Measurements from ENCODE around the gene BBX.
"Not testable (repeated sequence)": the region's sequence is repeated elsewhere in the genome, so short reads cannot be mapped to it uniquely, and the experiment has no call there.

The BBX gene

DNA sequence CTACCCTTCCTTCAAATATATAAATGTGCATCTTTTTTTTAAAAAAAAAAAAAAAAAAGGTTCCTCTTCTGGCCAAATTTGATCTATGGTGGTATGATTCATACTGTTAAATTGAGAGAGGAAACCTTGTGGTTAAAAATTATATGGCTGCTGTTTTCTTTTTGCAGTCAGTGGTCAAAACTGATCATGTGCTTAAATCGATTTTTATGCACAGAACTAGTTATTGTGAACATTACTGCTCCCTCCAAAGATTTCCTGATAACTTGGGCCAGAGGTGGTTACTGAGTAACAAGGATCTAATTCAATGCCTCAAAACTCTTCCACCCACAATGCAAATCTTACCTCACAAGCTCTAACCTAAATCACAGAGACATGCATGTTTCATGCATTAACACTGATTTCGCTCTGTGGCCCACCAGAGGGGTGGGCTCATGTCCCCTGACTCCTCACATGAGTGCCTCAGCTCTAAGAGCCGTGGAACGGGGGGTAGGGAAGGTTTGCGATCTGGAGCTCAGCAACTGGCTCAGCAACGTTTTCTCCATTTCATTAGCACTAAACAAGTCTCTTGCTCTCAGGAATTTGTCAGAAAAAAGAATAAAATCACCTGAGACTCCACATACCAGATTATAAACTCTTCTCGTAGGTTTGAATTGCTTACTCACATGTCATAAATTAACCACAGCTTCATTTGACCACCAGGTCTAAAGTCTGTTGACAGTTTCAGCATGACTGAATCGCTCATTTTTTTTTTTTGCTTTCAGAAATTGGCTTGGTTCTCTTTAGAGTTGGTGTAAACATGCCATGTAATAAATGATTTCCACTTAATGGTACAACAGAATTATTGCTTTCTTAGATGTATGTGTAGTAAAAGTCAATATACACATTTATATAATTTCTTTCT, 287.7 kb downstream of the BBX start:
- DNase-seq: no peak

DNA sequence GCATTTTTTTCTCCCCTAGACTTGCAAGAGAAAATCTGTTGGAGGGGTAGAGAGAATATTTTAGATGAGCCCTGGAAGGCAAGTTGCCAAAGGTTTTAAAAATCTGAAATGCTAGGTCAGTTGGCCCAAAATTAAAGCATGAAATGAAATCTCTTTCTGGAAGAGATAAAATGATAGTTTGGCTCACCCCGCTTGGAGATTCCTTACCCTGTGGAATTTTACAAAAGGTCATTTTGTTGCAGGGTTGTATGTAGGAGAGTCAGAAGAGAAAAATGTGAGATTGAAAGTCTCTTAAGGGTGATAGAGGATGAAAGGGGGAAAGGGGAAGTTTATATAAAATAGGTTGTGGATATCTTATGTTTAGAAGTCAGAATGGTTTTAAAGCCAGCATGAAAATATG, 290.3 kb downstream of the BBX start:
- no peak for DNase-seq

DNA sequence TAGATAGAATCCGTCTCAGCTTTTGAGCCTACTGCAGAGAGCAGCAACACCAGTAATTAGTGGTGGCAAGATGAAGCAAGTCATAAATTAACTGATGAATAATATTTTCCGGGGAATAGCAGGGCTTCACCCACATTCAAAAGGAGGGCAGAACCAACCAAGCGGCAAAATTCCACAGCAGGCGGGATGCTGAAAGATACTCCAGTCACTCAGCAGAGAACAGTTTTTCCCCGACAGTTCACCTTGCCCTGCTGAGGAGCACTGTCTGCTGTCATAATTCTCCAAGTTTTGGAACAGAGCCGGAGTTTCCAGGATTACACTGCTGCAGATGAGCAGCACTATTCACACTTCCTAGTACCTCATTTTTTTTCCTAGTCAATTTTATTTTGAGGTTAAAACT, 293.3 kb downstream of the BBX start:
- no peak for DNase-seq

- no peak for DNase-seq
Measured at GRCh38 chr3:107817076-107817475, 294.3 kb downstream of the BBX start.

GRCh38 chr3:107818025-107818424, 295.3 kb downstream of the BBX start:
- DNase-seq: no peak

DNA sequence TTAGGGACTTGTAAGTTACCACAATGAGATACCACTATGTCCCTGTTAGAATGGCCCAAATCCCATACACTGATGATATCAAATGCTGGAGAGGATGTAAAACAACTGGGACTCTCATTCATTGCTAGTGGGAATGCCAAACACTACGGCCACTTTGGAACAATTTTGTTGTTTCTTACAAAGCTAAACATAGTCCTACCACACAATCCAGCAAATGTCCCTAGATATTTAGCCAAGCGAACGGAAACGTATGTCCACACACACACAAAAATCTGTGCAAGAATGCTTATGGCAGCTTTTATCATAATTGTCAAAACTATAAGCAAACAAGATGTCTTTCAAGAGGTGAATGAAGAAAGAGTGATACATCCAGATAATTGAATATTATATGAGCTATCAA, 296.9 kb downstream of the BBX start:
- no peak for DNase-seq

DNA sequence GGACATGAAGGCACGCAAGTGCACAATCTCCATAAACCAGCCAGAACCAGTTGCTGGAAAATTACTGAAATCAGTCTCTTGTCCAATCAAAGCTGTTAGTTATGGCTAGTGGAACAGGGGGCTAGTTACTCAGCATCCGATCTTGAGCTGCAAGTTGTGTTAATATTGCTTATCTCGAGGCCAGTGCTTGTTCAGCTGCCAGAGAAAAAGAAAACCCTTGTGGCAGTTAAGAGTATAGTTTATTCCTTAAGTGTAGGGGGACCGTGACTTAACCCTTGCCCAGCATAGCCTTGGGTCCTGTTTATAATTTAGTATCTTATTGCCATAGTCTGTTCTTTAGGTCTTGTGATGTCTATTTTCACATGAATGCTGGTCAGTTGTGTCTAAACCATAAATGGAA, 299.5 kb downstream of the BBX start:
- no peak for DNase-seq

DNA sequence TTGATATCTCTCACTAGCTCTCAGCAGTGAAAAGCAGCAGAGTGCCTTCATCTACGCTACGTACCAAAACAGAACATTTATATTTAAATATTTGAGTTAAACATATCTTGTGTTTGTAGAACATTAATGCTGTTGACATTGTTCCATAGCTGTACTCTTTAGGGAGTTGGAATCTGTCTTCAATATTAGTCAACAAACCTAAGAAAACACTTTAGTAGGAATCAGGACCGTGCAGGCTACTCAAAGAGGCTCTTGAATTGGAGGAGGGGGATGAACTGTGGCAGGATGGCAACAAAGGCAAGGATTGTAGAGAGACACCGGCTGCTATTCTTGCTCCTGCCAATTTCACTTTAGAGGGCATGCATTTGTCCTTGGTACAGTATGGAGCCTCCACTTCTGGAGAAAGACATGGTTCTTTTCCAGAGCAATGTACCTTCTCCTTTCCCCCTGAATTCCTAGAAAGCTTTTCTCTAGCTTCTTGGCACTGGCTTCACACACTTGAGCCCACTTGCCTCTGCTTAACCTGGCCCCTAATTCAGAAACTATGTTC, 302.1 kb downstream of the BBX start:
- no peak for DNase-seq

DNA sequence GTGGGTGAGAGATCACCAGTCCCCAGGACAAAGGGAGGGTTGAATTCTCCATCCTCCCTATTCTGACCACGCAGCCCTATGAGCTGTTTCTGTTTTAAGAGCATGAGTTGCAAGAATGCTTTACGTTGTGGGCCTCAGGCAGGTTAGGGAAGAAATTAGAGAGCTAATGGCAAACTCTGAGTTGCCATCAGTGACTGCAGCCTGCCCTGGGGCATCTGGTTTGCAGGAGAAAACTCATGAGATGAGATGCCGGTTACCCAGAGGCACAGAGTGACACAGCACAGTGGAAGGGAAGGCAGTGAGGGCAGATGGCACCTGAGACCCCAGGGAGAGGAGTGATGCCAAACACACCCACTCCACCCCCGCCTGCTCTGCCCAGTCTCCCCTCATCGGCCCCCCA, 302.8 kb downstream of the BBX start:
- DNase-seq: no peak

DNA sequence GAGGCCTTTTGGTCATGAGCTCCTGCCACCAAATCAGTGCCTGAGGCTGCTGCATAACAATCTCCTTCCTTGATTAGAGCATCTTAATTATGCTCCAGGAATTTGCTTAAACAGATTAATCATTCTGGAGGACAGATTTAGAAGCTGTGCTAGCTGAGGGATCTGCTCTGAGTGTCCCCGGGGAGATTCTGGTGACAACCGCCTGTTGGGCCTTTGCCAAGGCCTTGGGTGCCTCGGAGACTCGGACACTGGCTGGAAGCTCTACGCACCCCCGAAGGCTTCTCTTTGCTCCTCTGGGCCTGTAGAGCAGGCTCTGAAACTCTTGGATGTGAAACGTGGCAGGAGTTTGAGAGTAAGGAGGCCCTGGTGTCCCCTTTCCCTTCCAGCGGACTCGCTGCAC, 304.0 kb downstream of the BBX start:
- no peak for DNase-seq

DNA sequence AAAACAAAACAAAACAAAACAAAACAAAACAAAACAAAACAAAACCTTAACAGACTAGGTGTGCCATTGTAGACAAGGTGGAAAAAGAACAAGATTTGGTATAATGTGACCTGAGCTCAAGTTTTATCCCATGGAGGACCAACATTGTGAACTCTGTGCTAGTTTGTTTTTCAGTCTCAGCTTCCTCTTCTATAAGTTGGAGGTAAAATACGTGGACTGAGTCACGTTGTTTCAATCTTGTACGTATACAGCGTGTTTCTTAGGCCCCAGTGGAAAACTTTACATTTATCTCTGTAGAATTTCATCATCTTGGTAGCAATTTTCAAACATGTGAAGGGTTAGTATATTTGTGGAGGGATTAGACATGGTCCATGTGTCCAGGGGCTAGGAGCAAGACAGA, 306.4 kb downstream of the BBX start:
- DNase-seq: no peak

DNA sequence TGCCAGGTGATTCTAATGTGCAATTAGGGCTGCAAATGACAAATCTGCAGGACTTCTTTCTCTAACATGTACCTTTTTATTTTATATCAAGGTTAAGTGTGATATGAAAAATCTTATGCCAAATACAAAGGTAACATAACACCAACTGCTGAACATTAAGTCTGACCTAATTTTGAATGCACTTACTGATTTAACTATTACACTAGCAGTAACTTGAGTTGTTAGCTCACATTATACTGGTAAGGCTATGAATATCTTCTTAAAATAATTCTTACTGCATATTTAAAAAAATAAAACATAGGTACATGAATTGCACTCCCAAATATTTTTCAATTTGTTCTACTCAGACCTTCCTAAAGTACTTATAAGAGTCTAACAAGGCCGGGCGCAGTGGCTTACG, 308.8 kb downstream of the BBX start:
- no peak for DNase-seq

GRCh38 chr3:107833043-107833442, 310.3 kb downstream of the BBX start:
- no peak for DNase-seq

DNA sequence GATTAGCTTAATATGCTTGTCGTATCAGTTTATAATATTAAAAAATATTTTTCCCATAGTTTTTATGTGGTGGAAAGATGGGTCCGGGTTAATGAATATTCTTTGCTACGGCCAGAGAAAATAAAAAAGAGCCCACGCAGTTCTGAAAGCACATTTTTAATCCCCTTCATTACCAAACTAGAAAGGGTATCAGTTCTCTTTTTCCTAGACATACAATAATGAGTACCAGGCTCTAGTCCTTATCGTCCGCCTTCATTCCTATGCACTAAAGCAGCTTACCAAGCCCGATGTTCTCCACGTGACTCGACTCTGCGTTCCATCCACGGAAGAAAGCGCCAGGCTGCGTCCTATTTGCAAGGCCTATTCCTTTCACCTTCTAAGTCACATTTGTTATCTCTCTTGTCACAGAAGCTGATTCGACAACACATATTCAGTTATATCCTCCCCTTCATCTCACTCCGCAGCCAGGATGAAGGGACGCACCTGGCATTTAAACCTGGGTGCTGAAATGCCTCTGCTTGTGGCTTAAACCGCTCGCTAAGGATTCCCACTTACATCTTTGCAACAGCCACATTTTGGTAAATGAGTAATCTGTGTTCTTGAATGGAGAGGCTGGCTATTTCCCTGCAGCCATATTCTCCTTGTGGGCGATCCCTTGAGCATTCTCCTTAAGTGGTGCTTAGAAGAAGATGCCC, 311.1 kb downstream of the BBX start:
- no peak for DNase-seq

DNA sequence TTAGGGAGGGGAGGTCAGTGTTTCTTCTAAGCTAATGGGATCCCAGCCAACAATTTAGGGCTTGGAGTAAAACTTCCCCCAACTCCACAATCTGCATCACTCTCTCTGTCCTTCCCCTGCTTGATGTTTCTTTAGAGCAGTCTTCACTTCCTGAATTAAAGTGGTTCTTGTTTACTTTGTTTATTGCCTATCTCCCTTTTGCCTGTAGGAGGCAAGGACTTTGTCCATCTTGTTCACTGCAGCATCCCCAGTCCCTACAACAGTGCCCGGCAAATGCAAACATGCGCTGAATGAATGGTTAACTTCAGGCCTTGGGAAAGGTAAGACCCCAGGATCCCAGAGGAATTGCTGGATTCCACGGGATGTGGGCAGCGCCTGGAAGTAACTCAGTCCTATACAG, 312.2 kb downstream of the BBX start:
- DNase-seq: not testable (repeated sequence)

DNA sequence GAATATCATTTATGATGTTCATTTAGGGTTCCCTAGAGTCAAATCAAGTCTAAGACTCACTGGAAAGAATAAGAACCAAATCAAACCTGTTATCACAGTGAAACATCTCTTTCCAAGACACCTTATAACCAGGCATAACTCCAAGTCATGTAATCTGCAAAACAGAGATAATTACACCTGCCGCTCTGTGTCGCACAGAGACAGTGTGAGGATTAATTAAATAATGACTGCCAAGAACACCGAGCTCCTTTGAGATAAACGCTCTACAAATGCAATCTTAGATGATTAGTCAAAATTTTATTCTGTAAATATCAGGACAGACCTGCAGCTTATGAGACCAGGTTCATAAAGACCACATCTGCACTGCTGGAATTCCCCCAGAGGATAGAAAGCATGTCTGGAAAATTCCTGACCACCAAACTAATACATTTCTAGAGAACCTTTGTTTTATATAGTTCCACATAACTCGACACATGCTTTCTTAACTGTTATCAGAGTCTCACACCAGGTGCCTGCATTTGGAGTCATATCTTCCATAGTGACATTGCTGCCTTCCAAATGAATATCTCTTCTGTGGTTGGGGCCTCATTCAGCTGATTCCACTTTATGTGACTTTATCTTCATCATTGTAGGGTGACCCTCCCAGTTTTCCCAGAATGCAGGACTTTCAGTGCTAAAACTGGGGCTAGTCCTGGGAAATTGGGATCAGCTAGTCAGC, 315.3 kb downstream of the BBX start:
- no peak for DNase-seq

- no peak for DNase-seq
Measured at GRCh38 chr3:107841831-107842230, 319.1 kb downstream of the BBX start.

DNA sequence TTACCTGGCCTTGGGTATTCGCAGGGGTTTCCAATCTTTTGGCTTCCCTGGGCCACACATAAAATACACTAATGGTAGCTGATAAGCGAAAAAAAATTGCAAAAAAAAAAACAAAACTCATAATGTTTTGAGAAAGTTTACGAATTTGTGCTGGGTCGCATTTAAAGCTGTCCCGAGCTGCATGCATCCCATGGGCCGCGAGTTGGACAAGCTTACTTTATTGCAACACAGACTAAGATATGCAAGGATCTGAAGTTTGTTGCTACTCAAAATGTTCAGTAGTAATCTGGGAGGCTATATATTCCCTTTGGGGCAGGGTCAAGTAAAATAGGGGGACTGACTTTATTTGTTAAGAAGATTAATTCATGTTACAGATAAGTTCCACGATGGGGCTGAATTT, 320.2 kb downstream of the BBX start:
- DNase-seq: no peak

GRCh38 chr3:107845380-107846278, 322.9 kb downstream of the BBX start:
- no peak for DNase-seq

DNA sequence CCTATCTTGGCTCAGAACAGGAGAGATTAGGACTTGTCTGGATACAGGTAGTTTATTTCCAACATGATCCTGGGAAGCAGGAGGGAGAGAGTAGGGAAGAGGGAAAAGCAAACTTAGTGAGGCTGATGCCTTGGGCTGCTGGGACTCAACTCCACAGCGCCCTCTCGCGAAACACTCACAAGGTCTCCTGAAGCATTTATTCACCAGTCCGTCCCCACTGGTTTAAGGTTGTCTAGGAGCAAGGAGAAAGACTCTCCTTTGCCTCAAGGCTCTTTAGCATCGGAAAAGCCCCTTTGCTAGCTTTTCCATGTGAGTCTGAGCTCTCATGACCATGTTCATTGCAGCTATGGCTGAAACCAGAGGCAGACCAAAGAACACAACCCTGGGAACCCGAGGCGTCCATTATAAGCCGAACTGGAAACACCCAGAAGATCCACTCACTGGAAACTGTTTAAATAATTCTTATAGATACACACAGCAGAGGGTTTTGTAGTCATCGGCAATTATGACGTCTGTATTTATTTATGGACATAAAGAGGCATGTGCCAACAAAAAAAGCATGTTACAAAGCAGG, 323.6 kb downstream of the BBX start:
- peak in 9 of 14 donors; percentile 6 to 61 (median 31) for DNase-seq

DNA sequence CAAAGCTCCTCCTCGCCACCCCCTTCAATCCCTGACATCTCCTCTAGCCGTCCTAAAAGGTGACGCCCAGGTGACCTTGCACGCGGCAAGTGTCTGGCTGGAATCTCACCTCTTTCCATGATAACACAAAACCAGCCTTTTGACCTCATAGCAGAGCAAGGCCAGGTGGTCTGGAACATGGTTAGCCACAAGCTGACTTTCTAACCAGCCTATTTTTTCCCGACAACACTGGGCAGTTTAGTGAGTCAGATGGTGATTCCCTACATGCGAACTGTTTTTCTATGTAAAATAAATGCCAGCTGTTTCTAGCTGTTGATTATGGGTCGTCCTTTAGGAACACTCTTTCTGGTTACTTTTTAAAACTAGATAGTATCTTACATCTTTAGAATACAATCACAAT, 325.0 kb downstream of the BBX start:
- DNase-seq: no peak

All from C1 segment of cervical spinal cord (tissue), 14 donors.